ENCODE results near the gene TCF23. TPM values are rescaled to one million over a fixed set of nuclear protein-coding genes. Genes with fewer than 3 reads are reported as not detected.
A peak's percentile ranks its signal among the peaks of the same experiment; 100 is the strongest.

TCF23 gene
- polyA plus RNA-seq, 3 donors: not detected

DNA sequence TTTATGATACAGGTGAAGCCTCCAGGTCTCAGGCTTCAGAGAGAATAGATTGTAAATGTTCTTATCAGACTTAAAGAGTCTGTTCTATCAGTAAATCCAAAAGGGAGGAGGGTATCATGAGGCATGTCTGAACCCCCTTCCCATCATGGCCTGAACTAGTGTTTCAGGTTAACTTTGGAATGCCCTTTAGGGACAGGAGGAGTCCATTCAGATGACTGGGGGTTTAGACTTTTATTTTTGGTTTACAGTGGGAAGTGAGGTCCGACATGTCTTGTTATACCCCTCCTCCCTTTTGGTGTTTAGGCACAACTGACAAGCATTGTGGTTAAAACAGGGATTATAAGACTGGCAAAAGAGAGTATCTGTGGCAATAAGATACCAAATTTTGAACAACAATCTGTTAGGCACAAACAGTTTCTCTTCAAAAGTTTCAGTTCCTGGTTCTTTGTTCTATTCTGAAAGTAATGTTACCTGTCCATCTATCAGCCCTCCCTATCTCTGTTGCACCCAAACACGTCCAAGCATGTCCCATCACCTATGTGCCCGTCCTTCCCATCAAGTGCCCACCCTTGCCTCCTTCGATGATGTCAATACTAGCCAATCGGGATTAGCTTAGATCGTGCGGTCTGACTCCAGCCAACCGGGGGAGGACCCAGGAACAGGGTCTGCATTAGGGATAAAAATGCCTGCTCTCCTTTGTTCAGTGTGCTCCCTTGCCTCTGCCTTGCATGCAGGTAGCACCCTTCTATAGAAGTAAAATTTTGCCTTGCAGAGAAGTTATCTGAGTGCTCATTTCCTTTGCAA is 16.4 kb downstream of the TCF23 start:
- H3K36me3 Mint-ChIP-seq: no peaks in the 10 kb centered on the region
- peaks cover 5% of the 10 kb centered on the region for H3K4me1 Mint-ChIP-seq
- intact Hi-C loops (cut with micrococcal nuclease): loop anchor here in 1 of 2 donors (5.0 kb wide), 1 partner anchor 63 kb away; no protein-coding TSS in a partner anchor
- no peak overlapping the region for H2AFZ ChIP-seq (ENCODE audit: insufficient read depth, low read depth, low read length, poor library complexity, severe bottlenecking)
- H4K20me1 ChIP-seq (ENCODE audit: insufficient read depth, low read length): no peaks in the 10 kb centered on the region
- H3K27me3 Mint-ChIP-seq (ENCODE audit: low read depth in 3 of 3): peaks cover 2 to 11% (median 6%) of the 10 kb centered on the region in 3 donors
- H3K4me3 ChIP-seq (replicated peaks in 1 of 3; ENCODE audit: low read depth in 2 of 3, low read length in 3 of 3): no peak overlapping the region
- no peaks in the 10 kb centered on the region for H3K27me3 ChIP-seq (ENCODE audit: control insufficient read depth in 2 of 2, insufficient read depth in 2 of 2, low read length in 2 of 2)
- H3K79me2 ChIP-seq (ENCODE audit: insufficient read depth, low read length): no peaks in the 10 kb centered on the region
- peaks cover 2 to 7% of the 10 kb centered on the region in 2 donors for H3K4me1 ChIP-seq (ENCODE audit: control insufficient read depth in 1 of 2, insufficient read depth in 2 of 2, low read length in 2 of 2)
- H3K27ac ChIP-seq (ENCODE audit: low read depth in 1 of 2, low read length in 2 of 2): no peak overlapping the region
- H3K9me3 Mint-ChIP-seq: peaks cover 0 to 2% (median 0%) of the 10 kb centered on the region in 7 donors
- no peak overlapping the region for H3K9ac ChIP-seq (ENCODE audit: insufficient read depth, low read length, poor library complexity, severe bottlenecking)
- no peak overlapping the region for H3K4me3 Mint-ChIP-seq
- no peaks in the 10 kb centered on the region for H3K36me3 ChIP-seq (replicated peaks in 1 of 2; ENCODE audit: control insufficient read depth in 1 of 2, insufficient read depth in 2 of 2, low read length in 2 of 2)
- H3K27ac Mint-ChIP-seq: no peak overlapping the region
- H3K9me3 ChIP-seq (replicated peaks in 1 of 2; ENCODE audit: control insufficient read depth in 1 of 2, insufficient read depth in 1 of 2, low read length in 2 of 2): no peaks in the 10 kb centered on the region
- TF ChIP-seq, protein P1, sequence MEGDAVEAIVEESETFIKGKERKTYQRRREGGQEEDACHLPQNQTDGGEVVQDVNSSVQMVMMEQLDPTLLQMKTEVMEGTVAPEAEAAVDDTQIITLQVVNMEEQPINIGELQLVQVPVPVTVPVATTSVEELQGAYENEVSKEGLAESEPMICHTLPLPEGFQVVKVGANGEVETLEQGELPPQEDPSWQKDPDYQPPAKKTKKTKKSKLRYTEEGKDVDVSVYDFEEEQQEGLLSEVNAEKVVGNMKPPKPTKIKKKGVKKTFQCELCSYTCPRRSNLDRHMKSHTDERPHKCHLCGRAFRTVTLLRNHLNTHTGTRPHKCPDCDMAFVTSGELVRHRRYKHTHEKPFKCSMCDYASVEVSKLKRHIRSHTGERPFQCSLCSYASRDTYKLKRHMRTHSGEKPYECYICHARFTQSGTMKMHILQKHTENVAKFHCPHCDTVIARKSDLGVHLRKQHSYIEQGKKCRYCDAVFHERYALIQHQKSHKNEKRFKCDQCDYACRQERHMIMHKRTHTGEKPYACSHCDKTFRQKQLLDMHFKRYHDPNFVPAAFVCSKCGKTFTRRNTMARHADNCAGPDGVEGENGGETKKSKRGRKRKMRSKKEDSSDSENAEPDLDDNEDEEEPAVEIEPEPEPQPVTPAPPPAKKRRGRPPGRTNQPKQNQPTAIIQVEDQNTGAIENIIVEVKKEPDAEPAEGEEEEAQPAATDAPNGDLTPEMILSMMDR (IDR thresholded peaks at IDR 0.05): no peak
- 91% methylated on average over 6 of the region's 8 CpGs for WGBS (ENCODE audit: insufficient coverage)
- DNase-seq: no peak
- H3K4me2 ChIP-seq (replicated peaks; ENCODE audit: extremely low read depth, low read length, poor library complexity, severe bottlenecking): no peak overlapping the region

DNA sequence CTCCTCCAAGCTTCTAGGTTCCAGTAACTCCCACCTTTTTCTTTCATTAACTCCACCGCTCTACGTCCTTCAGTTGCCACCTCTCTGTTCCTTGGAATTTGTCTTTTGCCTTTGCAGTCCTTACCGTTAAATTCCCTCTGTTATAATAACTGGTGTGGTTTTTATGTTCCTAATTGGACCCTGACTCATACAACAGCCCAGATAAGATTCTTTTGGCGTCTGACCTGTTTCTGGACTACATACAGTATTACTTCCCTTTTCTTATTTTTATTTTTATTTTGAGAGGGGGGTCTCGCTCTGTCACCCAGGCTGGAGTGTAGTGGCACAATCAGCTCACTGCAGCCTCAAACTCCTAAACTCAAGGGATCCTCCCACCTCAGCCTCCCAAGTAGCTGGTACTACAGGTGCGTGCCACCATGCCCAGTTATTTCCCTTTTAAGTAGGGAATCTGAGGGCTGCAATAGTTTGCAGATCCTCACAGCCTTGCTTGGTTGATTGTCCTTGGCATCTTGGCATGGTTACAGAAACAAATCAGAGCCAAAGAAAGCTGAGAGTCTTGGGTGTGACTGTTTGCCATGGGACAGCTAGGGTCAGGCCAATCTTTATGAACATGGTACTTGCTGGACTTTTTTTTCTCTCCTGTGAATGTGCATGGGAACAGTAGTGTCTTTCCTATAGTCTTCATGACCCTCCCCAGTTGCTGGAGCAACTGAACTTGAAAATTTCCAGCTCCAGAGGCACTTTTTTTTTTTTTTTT is 22.0 kb downstream of the TCF23 start:
- Histone ChIP-seq H4K20me1 (ENCODE audit: insufficient read depth, low read length) (no peaks in the 10 kb centered on the region), H3K79me2 (ENCODE audit: insufficient read depth, low read length) (no peaks in the 10 kb centered on the region), H3K4me3 (replicated peaks in 1 of 3; ENCODE audit: low read depth in 2 of 3, low read length in 3 of 3) (no peak overlapping the region), H3K9ac (ENCODE audit: insufficient read depth, low read length, poor library complexity, severe bottlenecking) (no peak overlapping the region), H3K27me3 (ENCODE audit: control insufficient read depth in 2 of 2, insufficient read depth in 2 of 2, low read length in 2 of 2) (no peaks in the 10 kb centered on the region), H3K9me3 (replicated peaks in 1 of 2; ENCODE audit: control insufficient read depth in 1 of 2, insufficient read depth in 1 of 2, low read length in 2 of 2) (no peaks in the 10 kb centered on the region), H3K4me2 (replicated peaks; ENCODE audit: extremely low read depth, low read length, poor library complexity, severe bottlenecking) (peak overlapping the region; percentile 57), H3K4me1 (ENCODE audit: control insufficient read depth in 1 of 2, insufficient read depth in 2 of 2, low read length in 2 of 2) (peaks cover 5 to 11% of the 10 kb centered on the region in 2 donors), H3K27ac (ENCODE audit: low read depth in 1 of 2, low read length in 2 of 2) (no peak overlapping the region), H3K36me3 (replicated peaks in 1 of 2; ENCODE audit: control insufficient read depth in 1 of 2, insufficient read depth in 2 of 2, low read length in 2 of 2) (no peaks in the 10 kb centered on the region), H2AFZ (ENCODE audit: insufficient read depth, low read depth, low read length, poor library complexity, severe bottlenecking) (peak overlapping the region; percentile 61)
- intact Hi-C loops (cut with micrococcal nuclease): no loop called here
- H3K4me3 Mint-ChIP-seq: peak overlapping the region in 1 of 2 donors; percentile 81
- no peaks in the 10 kb centered on the region for H3K36me3 Mint-ChIP-seq
- DNase-seq: no peak
- H3K9me3 Mint-ChIP-seq: no peaks in the 10 kb centered on the region
- H3K4me1 Mint-ChIP-seq: peaks cover 7% of the 10 kb centered on the region
- TF ChIP-seq, protein P1 (IDR thresholded peaks at IDR 0.05): no peak
- WGBS (ENCODE audit: insufficient coverage): no CpG with 5 or more reads among the region's 6 CpGs
- H3K27me3 Mint-ChIP-seq (ENCODE audit: low read depth in 3 of 3): peaks cover 9 to 18% (median 14%) of the 10 kb centered on the region in 3 donors
- peak overlapping the region in 1 of 7 donors; percentile 0 for H3K27ac Mint-ChIP-seq
